SK-N-SH treated with all-trans-retinoic acid at 6 μM for 48 hours (cell line): Measurements from ENCODE around the gene POU6F2.

Source experiments
- CSDC2 ChIP-seq: fragments of 250-450 bp; sonication (Bioruptor Pico); IDR thresholded peaks from 2 replicates; pipeline ENCODE4 v1.5.0; 2020; ENCODE audit warnings: mild to moderate bottlenecking, moderate library complexity
- ISL1 ChIP-seq: fragments of 250-450 bp; sonication (Bioruptor Pico); IDR thresholded peaks from 2 replicates; pipeline ENCODE4 v2.1.2; 2022; ENCODE audit warnings: mild to moderate bottlenecking, moderate library complexity
- OSR1 ChIP-seq: fragments of 250-450 bp; sonication (Bioruptor Pico); IDR thresholded peaks from 2 replicates; pipeline ENCODE4 v1.8.0; 2022; ENCODE audit warnings: moderate library complexity, mild to moderate bottlenecking, inconsistent platforms
- SNAI2 ChIP-seq: fragments of 250-450 bp; sonication (Bioruptor Pico); IDR thresholded peaks from 2 replicates; pipeline ENCODE4 v1.5.0; 2020; ENCODE audit warnings: mild to moderate bottlenecking, moderate library complexity
- TCF4 ChIP-seq: fragments of 250-450 bp; sonication (Bioruptor Pico); IDR thresholded peaks from 2 replicates; pipeline ENCODE4 v1.8.0; 2021; ENCODE audit warnings: mild to moderate bottlenecking, moderate library complexity, borderline replicate concordance
- TOX ChIP-seq: fragments of 250-450 bp; sonication (Bioruptor Pico); IDR thresholded peaks from 2 replicates; pipeline ENCODE4 v1.8.0; 2021; ENCODE audit warnings: mild to moderate bottlenecking, moderate library complexity, borderline replicate concordance
- ZNF565 ChIP-seq: fragments of 450-650 bp; formaldehyde crosslinking; conservative IDR thresholded peaks from 2 replicates; pipeline ENCODE4 v1.5.0; 2020; ENCODE audit warnings: low read depth, mild to moderate bottlenecking, moderate library complexity
- TF ChIP-seq, protein P1 (sequence below): fragments of 250-450 bp; sonication (Bioruptor Pico); IDR thresholded peaks from 2 replicates; pipeline ENCODE4 v1.8.0; 2021; ENCODE audit warnings: low read depth, mild to moderate bottlenecking, moderate library complexity, borderline replicate concordance
- TF ChIP-seq, protein P2 (sequence below): fragments of 250-450 bp; sonication (Bioruptor Pico); IDR thresholded peaks from 2 replicates; pipeline ENCODE4 v1.8.0; 2020; ENCODE audit warnings: mild to moderate bottlenecking, moderate library complexity, borderline replicate concordance

GRCh38 chr7:39372383-39372782 lies 394.7 kb downstream of the POU6F2 start:
- TF ChIP-seq CSDC2 (CRISPR knock-in tag) = no peak
- TF ChIP-seq ZNF565 (CRISPR knock-in tag) = no peak
- TF ChIP-seq, protein P1, sequence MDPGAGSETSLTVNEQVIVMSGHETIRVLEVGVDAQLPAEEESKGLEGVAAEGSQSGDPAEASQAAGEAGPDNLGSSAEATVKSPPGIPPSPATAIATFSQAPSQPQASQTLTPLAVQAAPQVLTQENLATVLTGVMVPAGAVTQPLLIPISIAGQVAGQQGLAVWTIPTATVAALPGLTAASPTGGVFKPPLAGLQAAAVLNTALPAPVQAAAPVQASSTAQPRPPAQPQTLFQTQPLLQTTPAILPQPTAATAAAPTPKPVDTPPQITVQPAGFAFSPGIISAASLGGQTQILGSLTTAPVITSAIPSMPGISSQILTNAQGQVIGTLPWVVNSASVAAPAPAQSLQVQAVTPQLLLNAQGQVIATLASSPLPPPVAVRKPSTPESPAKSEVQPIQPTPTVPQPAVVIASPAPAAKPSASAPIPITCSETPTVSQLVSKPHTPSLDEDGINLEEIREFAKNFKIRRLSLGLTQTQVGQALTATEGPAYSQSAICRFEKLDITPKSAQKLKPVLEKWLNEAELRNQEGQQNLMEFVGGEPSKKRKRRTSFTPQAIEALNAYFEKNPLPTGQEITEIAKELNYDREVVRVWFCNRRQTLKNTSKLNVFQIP (CRISPR knock-in tag) = no peak
- TF ChIP-seq ISL1 (CRISPR knock-in tag) = no peak
- TF ChIP-seq, protein P2, sequence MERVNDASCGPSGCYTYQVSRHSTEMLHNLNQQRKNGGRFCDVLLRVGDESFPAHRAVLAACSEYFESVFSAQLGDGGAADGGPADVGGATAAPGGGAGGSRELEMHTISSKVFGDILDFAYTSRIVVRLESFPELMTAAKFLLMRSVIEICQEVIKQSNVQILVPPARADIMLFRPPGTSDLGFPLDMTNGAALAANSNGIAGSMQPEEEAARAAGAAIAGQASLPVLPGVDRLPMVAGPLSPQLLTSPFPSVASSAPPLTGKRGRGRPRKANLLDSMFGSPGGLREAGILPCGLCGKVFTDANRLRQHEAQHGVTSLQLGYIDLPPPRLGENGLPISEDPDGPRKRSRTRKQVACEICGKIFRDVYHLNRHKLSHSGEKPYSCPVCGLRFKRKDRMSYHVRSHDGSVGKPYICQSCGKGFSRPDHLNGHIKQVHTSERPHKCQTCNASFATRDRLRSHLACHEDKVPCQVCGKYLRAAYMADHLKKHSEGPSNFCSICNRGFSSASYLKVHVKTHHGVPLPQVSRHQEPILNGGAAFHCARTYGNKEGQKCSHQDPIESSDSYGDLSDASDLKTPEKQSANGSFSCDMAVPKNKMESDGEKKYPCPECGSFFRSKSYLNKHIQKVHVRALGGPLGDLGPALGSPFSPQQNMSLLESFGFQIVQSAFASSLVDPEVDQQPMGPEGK (CRISPR knock-in tag) = no peak
- no peak for TF ChIP-seq TOX (CRISPR knock-in tag)
- no peak for TF ChIP-seq SNAI2 (CRISPR knock-in tag)
- no peak for TF ChIP-seq TCF4 (CRISPR knock-in tag)
- no peak for TF ChIP-seq OSR1 (CRISPR knock-in tag)
